Immature natural killer cell (primary cell): Measurements from ENCODE around the gene PTPRD. TPM values are rescaled to one million over a fixed set of nuclear protein-coding genes. Genes with fewer than 3 reads are reported as not detected.

Experiments
- DNase-seq, 3 donors: peaks; one replicate each; pipeline ENCODE4 v3.0.0; 2022; ENCODE audit warnings: mixed read lengths in 1 of 3
- H3K27ac Mint-ChIP-seq, 6 donors: one replicate each; pipeline ENCODE4 v1.8.0; 2020; ENCODE audit warnings: mixed read lengths in 6 of 6, mild to moderate bottlenecking in 5 of 6, inconsistent platforms in 4 of 6, moderate library complexity in 3 of 6
- H3K27me3 Mint-ChIP-seq, 3 donors: one replicate each; pipeline ENCODE4 v1.8.0; 2020 to 2021; ENCODE audit warnings: low read depth in 3 of 3, mild to moderate bottlenecking in 3 of 3, mixed read lengths in 3 of 3, moderate library complexity in 3 of 3, inconsistent platforms in 1 of 3
- H3K36me3 Mint-ChIP-seq, 3 donors: one replicate each; pipeline ENCODE4 v1.8.0; 2020; ENCODE audit warnings: mixed read lengths in 3 of 3, inconsistent platforms in 2 of 3, mild to moderate bottlenecking in 2 of 3
- H3K4me1 Mint-ChIP-seq, 2 donors: one replicate each; pipeline ENCODE4 v1.8.0; 2020; ENCODE audit warnings: inconsistent platforms in 2 of 2, mild to moderate bottlenecking in 2 of 2, mixed read lengths in 2 of 2, moderate library complexity in 1 of 2
- H3K4me3 Mint-ChIP-seq, 5 donors: one replicate each; pipeline ENCODE4 v1.8.0; 2020; ENCODE audit warnings: mild to moderate bottlenecking in 5 of 5, mixed read lengths in 5 of 5, inconsistent platforms in 3 of 5, moderate library complexity in 3 of 5
- H3K9me3 Mint-ChIP-seq, 6 donors: one replicate each; pipeline ENCODE4 v1.8.0; 2020; ENCODE audit warnings: mild to moderate bottlenecking in 6 of 6, mixed read lengths in 6 of 6, inconsistent platforms in 4 of 6, moderate library complexity in 3 of 6
- polyA plus RNA-seq, 3 donors: library from polyadenylated mRNA; unstranded; fragments of 300-500 nt; fragmentation: Illumina TruSeq; gene quantifications; one replicate each; pipeline ENCODE4 v1.2.3, GENCODE V29; 2021

Gene PTPRD
- polyA plus RNA-seq, 3 donors from 2014 or later, result not detected

GRCh38 chr9:8395022-8395421, 2217.8 kb downstream of the PTPRD start:
- Mint-ChIP-seq H3K4me3 (no peak overlapping the region), H3K4me1 (no peaks in the 10 kb centered on the region), H3K9me3 (no peaks in the 10 kb centered on the region), H3K36me3 (no peaks in the 10 kb centered on the region), H3K27me3 (peaks cover 0 to 1% (median 0%) of the 10 kb centered on the region in 3 donors), H3K27ac (no peak overlapping the region)
- DNase-seq, result no peak

- no peak for DNase-seq
- H3K36me3 Mint-ChIP-seq, result no peaks in the 10 kb centered on the region
- H3K4me3 Mint-ChIP-seq, result no peak overlapping the region
- no peaks in the 10 kb centered on the region for H3K9me3 Mint-ChIP-seq
- H3K4me1 Mint-ChIP-seq, result no peaks in the 10 kb centered on the region
- peaks cover 0 to 1% (median 0%) of the 10 kb centered on the region in 3 donors for H3K27me3 Mint-ChIP-seq
- no peak overlapping the region for H3K27ac Mint-ChIP-seq
Measured at GRCh38 chr9:8394341-8394740, 2218.5 kb downstream of the PTPRD start.

GRCh38 chr9:8392866-8393265, 2219.9 kb downstream of the PTPRD start:
- Mint-ChIP-seq H3K27ac (no peak overlapping the region), H3K27me3 (peaks cover 0 to 1% (median 0%) of the 10 kb centered on the region in 3 donors), H3K4me1 (no peaks in the 10 kb centered on the region), H3K9me3 (no peaks in the 10 kb centered on the region), H3K36me3 (no peaks in the 10 kb centered on the region), H3K4me3 (no peak overlapping the region)
- DNase-seq, result no peak

- no peaks in the 10 kb centered on the region for H3K4me1 Mint-ChIP-seq
- H3K36me3 Mint-ChIP-seq, result no peaks in the 10 kb centered on the region
- no peaks in the 10 kb centered on the region for H3K9me3 Mint-ChIP-seq
- peaks cover 0 to 1% (median 0%) of the 10 kb centered on the region in 3 donors for H3K27me3 Mint-ChIP-seq
- DNase-seq, result no peak
- no peak overlapping the region for H3K4me3 Mint-ChIP-seq
- no peak overlapping the region for H3K27ac Mint-ChIP-seq
Measured at GRCh38 chr9:8391566-8391965, 2221.2 kb downstream of the PTPRD start.

GRCh38 chr9:8391132-8391531, 2221.7 kb downstream of the PTPRD start:
- Mint-ChIP-seq H3K36me3 (no peaks in the 10 kb centered on the region), H3K9me3 (no peaks in the 10 kb centered on the region), H3K27ac (no peak overlapping the region), H3K4me1 (no peaks in the 10 kb centered on the region), H3K27me3 (peaks cover 0 to 1% (median 0%) of the 10 kb centered on the region in 3 donors), H3K4me3 (no peak overlapping the region)
- no peak for DNase-seq

- no peak overlapping the region for H3K27ac Mint-ChIP-seq
- no peak overlapping the region for H3K4me3 Mint-ChIP-seq
- no peak for DNase-seq
- H3K9me3 Mint-ChIP-seq, result no peaks in the 10 kb centered on the region
- peaks cover 0 to 1% (median 0%) of the 10 kb centered on the region in 3 donors for H3K27me3 Mint-ChIP-seq
- H3K36me3 Mint-ChIP-seq, result no peaks in the 10 kb centered on the region
- no peaks in the 10 kb centered on the region for H3K4me1 Mint-ChIP-seq
Measured at GRCh38 chr9:8390571-8390970, 2222.2 kb downstream of the PTPRD start.

- no peaks in the 10 kb centered on the region for H3K9me3 Mint-ChIP-seq
- no peaks in the 10 kb centered on the region for H3K4me1 Mint-ChIP-seq
- no peak overlapping the region for H3K27ac Mint-ChIP-seq
- H3K27me3 Mint-ChIP-seq, result peaks cover 0 to 1% (median 0%) of the 10 kb centered on the region in 3 donors
- H3K4me3 Mint-ChIP-seq, result no peak overlapping the region
- no peak for DNase-seq
- no peaks in the 10 kb centered on the region for H3K36me3 Mint-ChIP-seq
Measured at GRCh38 chr9:8389531-8389930, 2223.3 kb downstream of the PTPRD start.

GRCh38 chr9:8388132-8388531, 2224.7 kb downstream of the PTPRD start:
- no peak for DNase-seq
- Mint-ChIP-seq H3K36me3 (no peaks in the 10 kb centered on the region), H3K27me3 (peaks cover 0 to 1% (median 0%) of the 10 kb centered on the region in 3 donors), H3K27ac (no peak overlapping the region), H3K4me3 (no peak overlapping the region), H3K4me1 (no peaks in the 10 kb centered on the region), H3K9me3 (no peaks in the 10 kb centered on the region)

- no peak for DNase-seq
- Mint-ChIP-seq H3K9me3 (no peaks in the 10 kb centered on the region), H3K27ac (no peak overlapping the region), H3K4me3 (no peak overlapping the region), H3K4me1 (no peaks in the 10 kb centered on the region), H3K36me3 (no peaks in the 10 kb centered on the region), H3K27me3 (peaks cover 0 to 2% (median 0%) of the 10 kb centered on the region in 3 donors)
Measured at GRCh38 chr9:8384091-8384490, 2228.7 kb downstream of the PTPRD start.

- Mint-ChIP-seq H3K4me1 (no peaks in the 10 kb centered on the region), H3K36me3 (no peaks in the 10 kb centered on the region), H3K4me3 (no peak overlapping the region), H3K9me3 (no peaks in the 10 kb centered on the region), H3K27ac (no peak overlapping the region), H3K27me3 (peaks cover 0 to 2% (median 0%) of the 10 kb centered on the region in 3 donors)
- no peak for DNase-seq
Measured at GRCh38 chr9:8382777-8383527, 2229.8 kb downstream of the PTPRD start.

- no peak for DNase-seq
- H3K9me3 Mint-ChIP-seq, result no peaks in the 10 kb centered on the region
- no peak overlapping the region for H3K4me3 Mint-ChIP-seq
- H3K4me1 Mint-ChIP-seq, result no peaks in the 10 kb centered on the region
- H3K36me3 Mint-ChIP-seq, result no peaks in the 10 kb centered on the region
- peaks cover 0 to 2% (median 0%) of the 10 kb centered on the region in 3 donors for H3K27me3 Mint-ChIP-seq
- H3K27ac Mint-ChIP-seq, result no peak overlapping the region
Measured at GRCh38 chr9:8382266-8382665, 2230.5 kb downstream of the PTPRD start.

GRCh38 chr9:8381601-8382000, 2231.2 kb downstream of the PTPRD start:
- Mint-ChIP-seq H3K9me3 (no peaks in the 10 kb centered on the region), H3K27ac (no peak overlapping the region), H3K36me3 (no peaks in the 10 kb centered on the region), H3K4me1 (no peaks in the 10 kb centered on the region), H3K4me3 (no peak overlapping the region), H3K27me3 (peaks cover 0 to 2% (median 0%) of the 10 kb centered on the region in 3 donors)
- DNase-seq, result no peak

- no peaks in the 10 kb centered on the region for H3K36me3 Mint-ChIP-seq
- peaks cover 0 to 2% (median 0%) of the 10 kb centered on the region in 6 donors for H3K9me3 Mint-ChIP-seq
- H3K27ac Mint-ChIP-seq, result no peak overlapping the region
- no peaks in the 10 kb centered on the region for H3K4me1 Mint-ChIP-seq
- no peak for DNase-seq
- H3K4me3 Mint-ChIP-seq, result no peak overlapping the region
- H3K27me3 Mint-ChIP-seq, result peaks cover 0 to 2% (median 0%) of the 10 kb centered on the region in 3 donors
Measured at GRCh38 chr9:8374471-8374870, 2238.3 kb downstream of the PTPRD start.

- Mint-ChIP-seq H3K36me3 (no peaks in the 10 kb centered on the region), H3K9me3 (peaks cover 0 to 2% (median 0%) of the 10 kb centered on the region in 6 donors), H3K27ac (no peak overlapping the region), H3K4me1 (no peaks in the 10 kb centered on the region), H3K27me3 (peaks cover 0 to 2% (median 2%) of the 10 kb centered on the region in 3 donors), H3K4me3 (no peak overlapping the region)
- DNase-seq, result no peak
Measured at GRCh38 chr9:8371686-8372085, 2241.1 kb downstream of the PTPRD start.
